Chondrocyte (in vitro differentiated cells): ENCODE data around the gene RRP7A. TPM values are rescaled to one million over a fixed set of nuclear protein-coding genes. Genes with fewer than 3 reads are reported as not detected.
"Not testable (repeated sequence)": the region's sequence is repeated elsewhere in the genome, so short reads cannot be mapped to it uniquely, and the experiment has no call there.

Experiments used
- DNase-seq: peaks from one replicate; pipeline ENCODE4 v3.0.0; 2021; ENCODE audit warnings: mixed read lengths, low spot score
- H3K27ac Mint-ChIP-seq: one replicate; pipeline ENCODE4 v1.8.0; 2021; ENCODE audit warnings: mild to moderate bottlenecking, moderate library complexity, mixed read lengths; ENCODE audit not compliant: unreplicated experiment
- H3K27me3 Mint-ChIP-seq: 2 replicates; pipeline ENCODE4 v1.8.0; 2021; ENCODE audit warnings: low read depth, mixed read lengths
- H3K36me3 Mint-ChIP-seq: 2 replicates; pipeline ENCODE4 v1.8.0; 2021; ENCODE audit warnings: low read depth, mixed read lengths
- H3K4me1 Mint-ChIP-seq: 2 replicates; pipeline ENCODE4 v1.8.0; 2021; ENCODE audit warnings: low read depth, mild to moderate bottlenecking, mixed read lengths
- H3K4me3 Mint-ChIP-seq: one replicate; pipeline ENCODE4 v1.8.0; 2021; ENCODE audit warnings: mild to moderate bottlenecking, moderate library complexity, mixed read lengths; ENCODE audit not compliant: unreplicated experiment
- H3K9me3 Mint-ChIP-seq: 2 replicates; pipeline ENCODE4 v1.8.0; 2021; ENCODE audit warnings: low read depth, mixed read lengths
- total RNA-seq: library from RNA; stranded (reverse); gene quantifications from 3 replicates; pipeline ENCODE4 v1.2.1, GENCODE V29; 2021
- TF ChIP-seq, protein P1 (sequence below): fragments of 200-600 bp; sonication (generic); IDR thresholded peaks from 2 replicates; pipeline ENCODE4 v1.5.0; 2021; ENCODE audit warnings: antibody characterized with exemption, mild to moderate bottlenecking, moderate library complexity

RRP7A gene
- total RNA-seq, 1 donor from 2014 or later: 33.8 TPM

GRCh38 chr22:42500161-42500835, 19.3 kb downstream of the RRP7A start:
- H3K9me3 Mint-ChIP-seq: no peaks in the 10 kb centered on the region
- DNase-seq: no peak
- no peak overlapping the region for H3K27ac Mint-ChIP-seq
- H3K4me3 Mint-ChIP-seq: no peak overlapping the region
- TF ChIP-seq, protein P1, sequence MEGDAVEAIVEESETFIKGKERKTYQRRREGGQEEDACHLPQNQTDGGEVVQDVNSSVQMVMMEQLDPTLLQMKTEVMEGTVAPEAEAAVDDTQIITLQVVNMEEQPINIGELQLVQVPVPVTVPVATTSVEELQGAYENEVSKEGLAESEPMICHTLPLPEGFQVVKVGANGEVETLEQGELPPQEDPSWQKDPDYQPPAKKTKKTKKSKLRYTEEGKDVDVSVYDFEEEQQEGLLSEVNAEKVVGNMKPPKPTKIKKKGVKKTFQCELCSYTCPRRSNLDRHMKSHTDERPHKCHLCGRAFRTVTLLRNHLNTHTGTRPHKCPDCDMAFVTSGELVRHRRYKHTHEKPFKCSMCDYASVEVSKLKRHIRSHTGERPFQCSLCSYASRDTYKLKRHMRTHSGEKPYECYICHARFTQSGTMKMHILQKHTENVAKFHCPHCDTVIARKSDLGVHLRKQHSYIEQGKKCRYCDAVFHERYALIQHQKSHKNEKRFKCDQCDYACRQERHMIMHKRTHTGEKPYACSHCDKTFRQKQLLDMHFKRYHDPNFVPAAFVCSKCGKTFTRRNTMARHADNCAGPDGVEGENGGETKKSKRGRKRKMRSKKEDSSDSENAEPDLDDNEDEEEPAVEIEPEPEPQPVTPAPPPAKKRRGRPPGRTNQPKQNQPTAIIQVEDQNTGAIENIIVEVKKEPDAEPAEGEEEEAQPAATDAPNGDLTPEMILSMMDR: no peak
- H3K36me3 Mint-ChIP-seq: no peaks in the 10 kb centered on the region
- no peaks in the 10 kb centered on the region for H3K4me1 Mint-ChIP-seq
- H3K27me3 Mint-ChIP-seq: no peaks in the 10 kb centered on the region

DNA sequence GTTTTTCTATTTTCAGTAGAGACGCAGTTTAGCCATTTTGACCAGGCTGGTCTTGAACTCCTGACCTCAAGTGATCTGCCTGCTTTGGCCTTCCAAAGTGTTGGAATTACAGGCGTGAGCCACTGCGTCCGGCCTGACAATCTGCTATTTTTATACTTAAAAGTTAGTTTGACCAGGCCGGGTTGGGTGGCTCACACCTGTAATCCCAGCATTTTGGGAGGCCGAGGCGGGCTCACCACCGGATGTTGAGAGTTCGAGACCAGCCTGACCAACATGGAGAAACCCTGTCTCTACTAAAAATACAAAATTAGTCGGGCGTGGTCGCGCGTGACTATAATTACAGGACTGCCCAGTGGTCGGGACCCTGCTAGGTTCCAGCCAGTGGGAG, 19.8 kb downstream of the RRP7A start:
- not testable (repeated sequence) for DNase-seq, H3K9me3 Mint-ChIP-seq, H3K27me3 Mint-ChIP-seq, H3K4me3 Mint-ChIP-seq, H3K27ac Mint-ChIP-seq, H3K4me1 Mint-ChIP-seq, H3K36me3 Mint-ChIP-seq

DNA sequence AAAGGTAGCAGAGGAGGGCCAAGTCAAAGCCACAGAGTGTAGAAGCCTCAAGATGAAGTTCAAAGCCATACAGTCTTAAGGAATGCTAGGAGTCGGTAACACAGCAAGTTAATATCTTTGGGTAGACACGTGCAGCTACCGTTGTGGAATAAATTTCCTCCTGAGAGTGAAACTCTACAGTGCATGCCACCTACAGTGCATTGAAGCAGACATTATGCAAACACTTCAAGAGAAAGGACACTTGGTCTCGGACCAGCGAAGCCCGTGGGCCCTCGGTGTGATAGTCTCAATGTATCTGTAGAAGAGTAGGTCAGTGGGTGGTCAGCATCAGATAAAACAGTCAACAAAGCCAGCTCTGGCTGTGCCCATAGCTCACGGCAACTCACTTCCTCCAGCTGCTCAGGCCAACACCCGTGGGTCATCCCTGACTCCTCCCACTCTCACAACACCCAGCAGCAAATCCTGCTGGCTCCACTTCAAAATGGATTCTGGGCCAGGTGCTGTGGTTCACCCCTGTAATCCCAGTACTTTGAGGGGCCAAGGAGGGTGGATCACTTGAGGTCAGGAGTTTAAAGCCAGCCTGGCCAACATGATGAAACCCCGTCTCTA, 24.0 kb downstream of the RRP7A start:
- H3K36me3 Mint-ChIP-seq, H3K9me3 Mint-ChIP-seq, H3K27ac Mint-ChIP-seq, H3K4me3 Mint-ChIP-seq, H3K4me1 Mint-ChIP-seq, H3K27me3 Mint-ChIP-seq, DNase-seq: not testable (repeated sequence)

DNA sequence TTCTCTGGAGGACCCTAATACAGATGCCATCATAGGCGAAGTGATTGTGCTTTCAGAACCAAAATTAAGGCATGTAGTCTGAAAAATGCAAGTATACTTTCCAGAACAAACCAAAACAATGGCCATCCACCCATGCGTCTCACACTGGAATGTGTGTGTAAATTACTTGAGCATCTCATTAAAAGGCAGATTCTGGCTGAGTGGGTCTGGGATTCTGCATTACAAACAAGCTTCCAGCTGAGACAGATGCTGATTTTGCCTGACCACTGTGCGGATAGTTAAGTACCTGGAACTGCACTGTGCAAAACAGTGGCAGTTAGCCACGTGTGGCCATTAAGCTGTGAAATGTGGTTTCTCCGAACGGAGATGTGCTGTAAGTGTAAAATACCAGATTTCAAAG, 26.2 kb downstream of the RRP7A start:
- DNase-seq: no peak
- TF ChIP-seq, protein P1: no peak
- Mint-ChIP-seq H3K36me3 (no peaks in the 10 kb centered on the region), H3K27ac (no peak overlapping the region), H3K4me1 (no peaks in the 10 kb centered on the region), H3K4me3 (no peak overlapping the region), H3K27me3 (peaks cover 7% of the 10 kb centered on the region), H3K9me3 (no peaks in the 10 kb centered on the region)

DNA sequence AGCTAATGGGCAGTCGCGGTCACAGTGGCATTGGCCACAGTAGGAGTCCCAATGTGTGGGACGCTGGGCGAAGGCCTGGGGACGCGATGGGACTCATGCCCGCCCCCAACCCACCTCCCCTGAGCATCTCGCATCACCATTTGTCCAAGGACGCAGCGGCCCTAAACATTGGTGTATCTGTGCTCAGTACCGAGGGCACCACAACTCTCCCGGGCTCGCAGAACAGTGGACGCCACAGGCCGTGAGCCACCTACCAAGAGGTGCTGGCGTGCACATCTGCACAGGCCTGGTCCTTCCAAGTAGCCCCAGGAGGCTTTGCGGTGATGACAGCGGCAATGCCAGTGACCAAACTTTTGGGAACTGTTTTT, 27.3 kb downstream of the RRP7A start:
- H3K4me3 Mint-ChIP-seq: no peak overlapping the region
- TF ChIP-seq, protein P1: no peak
- peak; percentile 78 for DNase-seq
- no peaks in the 10 kb centered on the region for H3K4me1 Mint-ChIP-seq
- H3K27me3 Mint-ChIP-seq: peaks cover 7% of the 10 kb centered on the region
- no peaks in the 10 kb centered on the region for H3K9me3 Mint-ChIP-seq
- H3K27ac Mint-ChIP-seq: no peak overlapping the region
- no peaks in the 10 kb centered on the region for H3K36me3 Mint-ChIP-seq

- TF ChIP-seq, protein P1: no peak
- H3K4me1 Mint-ChIP-seq: no peaks in the 10 kb centered on the region
- H3K36me3 Mint-ChIP-seq: no peaks in the 10 kb centered on the region
- no peaks in the 10 kb centered on the region for H3K9me3 Mint-ChIP-seq
- H3K4me3 Mint-ChIP-seq: no peak overlapping the region
- no peak overlapping the region for H3K27ac Mint-ChIP-seq
- peaks cover 9% of the 10 kb centered on the region for H3K27me3 Mint-ChIP-seq
- DNase-seq: no peak
These were observed 29.3 kb downstream of the RRP7A start for GRCh38 chr22:42490243-42490832.
